HEK293 (cell line): ENCODE measurements around the gene C20orf173.

ENCODE experiments used
- CTCF ChIA-PET: fragments of 350-600 bp; formaldehyde crosslinking; extraction: SDS; loops from one replicate; lab custom pipeline; 2021; ENCODE audit warnings: antibody characterized with exemption; lab: Yijun Ruan, JAX
- POLR2A ChIA-PET: fragments of 300-600 bp; formaldehyde crosslinking; extraction: SDS; loops from one replicate; lab custom pipeline; 2020; ENCODE audit warnings: antibody characterized with exemption, inconsistent platforms; lab: Yijun Ruan, JAX
- H3K27ac ChIP-seq: fragments of 200-500 bp; sonication (Bioruptor generic); 2 replicates; pipeline ENCODE4 v1.5.1; 2014; ENCODE audit warnings: low read depth, low read length, control low read depth, inconsistent platforms; ENCODE audit errors: extremely low read depth
- H3K36me3 ChIP-seq, 2 experiments: fragments of 200-500 bp in 1 of 2; sonication (Bioruptor generic) in 1 of 2; 1 replicate in 1 of 2; 2 replicates in 1 of 2; pipeline ENCODE4 v1.5.1; 2014 to 2017; ENCODE audit warnings: inconsistent platforms in 2 of 2, low read length in 2 of 2; ENCODE audit not compliant: control insufficient read depth in 2 of 2, insufficient read depth in 1 of 2
- H3K4me1 ChIP-seq: fragments of 200-500 bp; sonication (Bioruptor generic); 2 replicates; pipeline ENCODE4 v1.5.1; 2014; ENCODE audit warnings: mild to moderate bottlenecking, low read length, inconsistent platforms; ENCODE audit not compliant: control insufficient read depth, insufficient read depth
- H3K4me3 ChIP-seq: 2 replicates; pipeline ENCODE4 v1.5.1; 2011; ENCODE audit warnings: low read depth, mild to moderate bottlenecking, control low read depth, low read length, moderate library complexity
- H3K9me3 ChIP-seq: fragments of 200-500 bp; sonication (Bioruptor generic); 2 replicates; pipeline ENCODE4 v1.5.1; 2014; ENCODE audit warnings: low read depth, low read length, inconsistent platforms; ENCODE audit not compliant: control insufficient read depth, insufficient read depth
- KLF10 ChIP-seq: fragments of 450-650 bp; IDR thresholded peaks from 2 replicates; pipeline ENCODE4 v1.5.1; 2018; ENCODE audit warnings: missing biosample characterization, mild to moderate bottlenecking, missing genetic modification characterization
- KLF9 ChIP-seq: fragments of 450-650 bp; formaldehyde crosslinking; IDR thresholded peaks from 2 replicates; pipeline ENCODE4 v1.5.1; 2016; ENCODE audit warnings: missing biosample characterization, missing genetic modification characterization, low read depth
- MZF1 ChIP-seq: fragments of 450-650 bp; formaldehyde crosslinking; IDR thresholded peaks from 2 replicates; pipeline ENCODE4 v1.5.1; 2017; ENCODE audit warnings: missing biosample characterization, missing genetic modification characterization, borderline replicate concordance
- PRDM1 ChIP-seq: fragments of 450-650 bp; formaldehyde crosslinking; IDR thresholded peaks from 2 replicates; pipeline ENCODE4; 2016; ENCODE audit warnings: missing biosample characterization, missing genetic modification characterization
- RBAK ChIP-seq: fragments of 450-650 bp; formaldehyde crosslinking; IDR thresholded peaks from 2 replicates; pipeline ENCODE4 v1.5.1; 2016; ENCODE audit warnings: missing biosample characterization, missing genetic modification characterization
- TCF7L2 ChIP-seq: IDR thresholded peaks from 2 replicates; pipeline ENCODE4 v1.6.1; 2011; ENCODE audit warnings: low read depth, mild to moderate bottlenecking, inconsistent platforms, low read length, moderate library complexity, borderline replicate concordance
- ZFP3 ChIP-seq: fragments of 450-650 bp; formaldehyde crosslinking; IDR thresholded peaks from 2 replicates; pipeline ENCODE4 v1.5.1; 2016; ENCODE audit warnings: low read depth, missing biosample characterization, missing genetic modification characterization
- ZNF23 ChIP-seq: fragments of 450-650 bp; formaldehyde crosslinking; IDR thresholded peaks from 2 replicates; pipeline ENCODE4 v1.5.1; 2016; ENCODE audit warnings: missing biosample characterization, missing genetic modification characterization, borderline replicate concordance
- ZNF391 ChIP-seq: fragments of 450-650 bp; formaldehyde crosslinking; IDR thresholded peaks from 2 replicates; pipeline ENCODE4 v1.5.1; 2016; ENCODE audit warnings: low read depth, missing biosample characterization, missing genetic modification characterization, borderline replicate concordance
- ZNF433 ChIP-seq: fragments of 450-650 bp; formaldehyde crosslinking; IDR thresholded peaks from 2 replicates; pipeline ENCODE4 v1.5.1; 2016; ENCODE audit warnings: missing biosample characterization, missing genetic modification characterization, low read depth
- ZNF624 ChIP-seq: fragments of 450-650 bp; formaldehyde crosslinking; IDR thresholded peaks from 2 replicates; pipeline ENCODE4 v1.5.1; 2017; ENCODE audit warnings: missing biosample characterization, missing genetic modification characterization
- ZNF654 ChIP-seq: fragments of 450-650 bp; formaldehyde crosslinking; IDR thresholded peaks from 2 replicates; pipeline ENCODE4 v1.5.1; 2016; ENCODE audit warnings: low read depth, missing biosample characterization, missing genetic modification characterization
- ZNF664 ChIP-seq: fragments of 450-650 bp; formaldehyde crosslinking; IDR thresholded peaks from 2 replicates; pipeline ENCODE4 v1.5.1; 2016; ENCODE audit warnings: missing biosample characterization, missing genetic modification characterization
- ZSCAN30 ChIP-seq: fragments of 450-650 bp; IDR thresholded peaks from 2 replicates; pipeline ENCODE4 v1.5.1; 2018; ENCODE audit warnings: missing biosample characterization, mild to moderate bottlenecking, missing genetic modification characterization, moderate library complexity
- TF ChIP-seq, protein P1 (sequence below): fragments of 450-650 bp; formaldehyde crosslinking; IDR thresholded peaks from 2 replicates; pipeline ENCODE4 v1.5.1; 2016; ENCODE audit warnings: missing biosample characterization, missing genetic modification characterization
- TF ChIP-seq, protein P2 (sequence below): fragments of 450-650 bp; formaldehyde crosslinking; conservative IDR thresholded peaks from 2 replicates; pipeline ENCODE4 v1.5.1; 2016; ENCODE audit warnings: low read depth, missing biosample characterization, missing genetic modification characterization
- TF ChIP-seq, protein P3 (sequence below): fragments of 450-650 bp; formaldehyde crosslinking; IDR thresholded peaks from 2 replicates; pipeline ENCODE4 v1.5.1; 2016; ENCODE audit warnings: missing biosample characterization, missing genetic modification characterization

C20orf173 gene

DNA sequence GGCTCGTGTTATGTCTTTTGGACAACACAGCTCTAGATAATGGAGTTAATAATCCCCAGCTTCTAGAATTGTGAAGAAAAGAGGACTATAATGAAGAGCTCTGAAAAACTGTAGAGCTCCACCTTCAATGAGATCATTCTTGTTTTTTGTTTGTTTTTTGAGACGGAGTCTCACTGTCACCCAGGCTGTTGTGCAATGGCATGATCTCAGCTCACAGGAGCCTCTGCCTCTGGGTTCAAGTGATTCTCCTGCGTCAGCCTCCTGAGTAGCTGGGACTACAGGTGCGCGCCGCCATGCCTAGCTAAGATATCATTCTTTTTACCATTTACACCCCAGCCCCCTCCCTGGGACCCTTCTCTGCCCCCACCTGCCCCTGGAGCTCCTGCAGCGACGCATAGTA is 49.0 kb upstream of the C20orf173 start:
- Histone ChIP-seq H3K4me3 (no peak overlapping the region), H3K4me1 (no peaks in the 10 kb centered on the region), H3K9me3 (no peaks in the 10 kb centered on the region), H3K27ac (no peak overlapping the region)
- CTCF ChIA-PET = interaction anchor here (0.6 kb wide), 1 partner anchor 61 kb away, joined by 5 read pairs; no protein-coding TSS in a partner anchor
- TF ChIP-seq ZNF433 (tag by site-specific recombination) = no peak
- TF ChIP-seq ZSCAN30 = no peak
- TF ChIP-seq ZFP3 (tag by site-specific recombination) = no peak
- no peak for TF ChIP-seq RBAK (tag by site-specific recombination)
- TF ChIP-seq KLF10 (tag by site-specific recombination) = no peak
- TF ChIP-seq, protein P1, sequence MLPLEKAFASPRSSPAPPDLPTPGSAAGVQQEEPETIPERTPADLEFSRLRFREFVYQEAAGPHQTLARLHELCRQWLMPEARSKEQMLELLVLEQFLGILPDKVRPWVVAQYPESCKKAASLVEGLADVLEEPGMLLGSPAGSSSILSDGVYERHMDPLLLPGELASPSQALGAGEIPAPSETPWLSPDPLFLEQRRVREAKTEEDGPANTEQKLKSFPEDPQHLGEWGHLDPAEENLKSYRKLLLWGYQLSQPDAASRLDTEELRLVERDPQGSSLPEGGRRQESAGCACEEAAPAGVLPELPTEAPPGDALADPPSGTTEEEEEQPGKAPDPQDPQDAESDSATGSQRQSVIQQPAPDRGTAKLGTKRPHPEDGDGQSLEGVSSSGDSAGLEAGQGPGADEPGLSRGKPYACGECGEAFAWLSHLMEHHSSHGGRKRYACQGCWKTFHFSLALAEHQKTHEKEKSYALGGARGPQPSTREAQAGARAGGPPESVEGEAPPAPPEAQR (tag by site-specific recombination) = no peak
- no peak for TF ChIP-seq ZNF654 (tag by site-specific recombination)
- TF ChIP-seq PRDM1 (tag by site-specific recombination) = no peak
- TF ChIP-seq ZNF664 (tag by site-specific recombination) = no peak
- no peak for TF ChIP-seq MZF1 (tag by site-specific recombination)
- TF ChIP-seq, protein P2, sequence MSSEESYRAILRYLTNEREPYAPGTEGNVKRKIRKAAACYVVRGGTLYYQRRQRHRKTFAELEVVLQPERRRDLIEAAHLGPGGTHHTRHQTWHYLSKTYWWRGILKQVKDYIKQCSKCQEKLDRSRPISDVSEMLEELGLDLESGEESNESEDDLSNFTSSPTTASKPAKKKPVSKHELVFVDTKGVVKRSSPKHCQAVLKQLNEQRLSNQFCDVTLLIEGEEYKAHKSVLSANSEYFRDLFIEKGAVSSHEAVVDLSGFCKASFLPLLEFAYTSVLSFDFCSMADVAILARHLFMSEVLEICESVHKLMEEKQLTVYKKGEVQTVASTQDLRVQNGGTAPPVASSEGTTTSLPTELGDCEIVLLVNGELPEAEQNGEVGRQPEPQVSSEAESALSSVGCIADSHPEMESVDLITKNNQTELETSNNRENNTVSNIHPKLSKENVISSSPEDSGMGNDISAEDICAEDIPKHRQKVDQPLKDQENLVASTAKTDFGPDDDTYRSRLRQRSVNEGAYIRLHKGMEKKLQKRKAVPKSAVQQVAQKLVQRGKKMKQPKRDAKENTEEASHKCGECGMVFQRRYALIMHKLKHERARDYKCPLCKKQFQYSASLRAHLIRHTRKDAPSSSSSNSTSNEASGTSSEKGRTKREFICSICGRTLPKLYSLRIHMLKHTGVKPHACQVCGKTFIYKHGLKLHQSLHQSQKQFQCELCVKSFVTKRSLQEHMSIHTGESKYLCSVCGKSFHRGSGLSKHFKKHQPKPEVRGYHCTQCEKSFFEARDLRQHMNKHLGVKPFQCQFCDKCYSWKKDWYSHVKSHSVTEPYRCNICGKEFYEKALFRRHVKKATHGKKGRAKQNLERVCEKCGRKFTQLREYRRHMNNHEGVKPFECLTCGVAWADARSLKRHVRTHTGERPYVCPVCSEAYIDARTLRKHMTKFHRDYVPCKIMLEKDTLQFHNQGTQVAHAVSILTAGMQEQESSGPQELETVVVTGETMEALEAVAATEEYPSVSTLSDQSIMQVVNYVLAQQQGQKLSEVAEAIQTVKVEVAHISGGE (tag by site-specific recombination) = no peak
- TF ChIP-seq, all 188 proteins: peak for 0
- POLR2A ChIA-PET = interaction anchor here (0.8 kb wide), 1 partner anchor 85 kb away, joined by 3 read pairs; no protein-coding TSS in a partner anchor
- H3K36me3 ChIP-seq = peaks cover 0 to 10% of the 10 kb centered on the region in 2 experiments; a peak in 1 of 3 replicates

DNA sequence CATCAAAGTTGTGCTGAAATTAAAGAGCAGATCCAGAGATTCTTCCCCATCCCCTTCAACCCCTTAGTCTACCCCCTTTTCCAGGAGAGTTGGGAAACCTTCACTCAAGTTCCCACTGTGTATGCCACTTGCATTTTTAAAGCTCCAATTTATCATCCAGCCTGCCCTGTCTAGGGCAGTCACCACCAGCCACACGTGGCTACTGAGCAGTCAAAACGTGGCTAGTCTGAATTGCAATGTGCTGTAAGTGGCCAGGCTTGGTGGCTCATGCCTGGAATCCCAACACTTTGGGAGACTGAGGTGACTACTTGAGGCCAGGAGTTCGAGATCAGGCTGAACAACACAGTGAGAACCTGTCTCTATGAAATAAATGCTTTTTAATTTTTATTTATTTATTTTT is 47.4 kb upstream of the C20orf173 start:
- H3K36me3 ChIP-seq = peaks cover 0 to 5% of the 10 kb centered on the region in 2 experiments; a peak in 1 of 3 replicates
- POLR2A ChIA-PET = interaction anchor here (0.6 kb wide), 1 partner anchor 13 kb away, joined by 6 read pairs; no protein-coding TSS in a partner anchor
- no peaks in the 10 kb centered on the region for H3K9me3 ChIP-seq
- no peaks in the 10 kb centered on the region for H3K4me1 ChIP-seq
- CTCF ChIA-PET = interaction anchor here (0.5 kb wide), 1 partner anchor 15 kb away, joined by 3 read pairs; no protein-coding TSS in a partner anchor
- H3K4me3 ChIP-seq = no peak overlapping the region
- TF ChIP-seq ZNF23 (no peak), TCF7L2 (no peak), KLF9 (tag by site-specific recombination) (no peak), ZSCAN30 (no peak), ZNF624 (tag by site-specific recombination) (no peak), ZNF391 (no peak)
- TF ChIP-seq, protein P3, sequence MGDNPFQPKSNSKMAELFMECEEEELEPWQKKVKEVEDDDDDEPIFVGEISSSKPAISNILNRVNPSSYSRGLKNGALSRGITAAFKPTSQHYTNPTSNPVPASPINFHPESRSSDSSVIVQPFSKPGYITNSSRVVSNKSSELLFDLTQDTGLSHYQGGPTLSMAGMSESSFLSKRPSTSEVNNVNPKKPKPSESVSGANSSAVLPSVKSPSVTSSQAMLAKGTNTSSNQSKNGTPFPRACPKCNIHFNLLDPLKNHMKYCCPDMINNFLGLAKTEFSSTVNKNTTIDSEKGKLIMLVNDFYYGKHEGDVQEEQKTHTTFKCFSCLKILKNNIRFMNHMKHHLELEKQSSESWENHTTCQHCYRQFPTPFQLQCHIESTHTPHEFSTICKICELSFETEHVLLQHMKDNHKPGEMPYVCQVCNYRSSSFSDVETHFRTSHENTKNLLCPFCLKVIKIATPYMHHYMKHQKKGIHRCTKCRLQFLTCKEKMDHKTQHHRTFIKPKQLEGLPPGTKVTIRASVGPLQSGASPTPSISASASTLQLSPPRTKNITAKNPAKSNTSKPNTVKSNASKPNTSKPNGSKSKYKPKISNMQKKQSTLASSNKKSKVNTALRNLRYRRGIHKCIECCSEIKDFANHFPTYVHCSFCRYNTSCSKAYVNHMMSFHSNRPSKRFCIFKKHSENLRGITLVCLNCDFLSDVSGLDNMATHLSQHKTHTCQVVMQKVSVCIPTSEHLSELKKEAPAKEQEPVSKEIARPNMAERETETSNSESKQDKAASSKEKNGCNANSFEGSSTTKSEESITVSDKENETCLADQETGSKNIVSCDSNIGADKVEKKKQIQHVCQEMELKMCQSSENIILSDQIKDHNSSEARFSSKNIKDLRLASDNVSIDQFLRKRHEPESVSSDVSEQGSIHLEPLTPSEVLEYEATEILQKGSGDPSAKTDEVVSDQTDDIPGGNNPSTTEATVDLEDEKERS (tag by site-specific recombination) = no peak
- no peak overlapping the region for H3K27ac ChIP-seq
